Measurements from ENCODE around the gene CDHR2. TPM values are rescaled to one million over a fixed set of nuclear protein-coding genes. Genes with fewer than 3 reads are reported as not detected.

CDHR2 gene
- total and polyA plus RNA-seq, 3 donors from 2014 or later: 32.0 to 60.5 (median 39.8) TPM

DNA sequence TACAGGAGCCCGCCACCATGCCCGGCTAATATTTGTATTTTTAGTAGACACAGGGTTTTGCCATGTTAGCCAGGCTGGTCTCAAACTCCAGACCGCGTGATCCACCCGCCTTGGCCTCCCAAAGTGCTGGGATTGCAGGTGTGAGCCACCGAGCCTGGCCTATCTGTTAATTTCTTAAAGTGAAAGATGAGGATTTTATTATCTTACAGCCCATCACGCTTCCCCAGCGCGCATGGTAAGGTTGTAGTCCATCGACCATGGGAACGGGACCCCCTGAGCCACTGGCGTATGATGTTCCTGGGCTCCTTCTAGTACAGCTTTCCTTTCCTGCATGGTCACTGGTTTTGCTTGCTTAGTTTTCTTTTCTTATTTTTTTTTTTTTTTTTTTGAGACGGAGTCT lies 8.7 kb downstream of the CDHR2 start:
- no peaks in the 10 kb centered on the region for H3K4me1 ChIP-seq
- H3K27me3 ChIP-seq: no peaks in the 10 kb centered on the region
- H3K27ac ChIP-seq: no peak overlapping the region
- no peaks in the 10 kb centered on the region for H3K9me3 ChIP-seq
- 96% methylated on average over 13 of the region's 13 CpGs for WGBS, 2 donors
- no peaks in the 10 kb centered on the region for H3K36me3 ChIP-seq (ENCODE audit: low read depth, missing control alignments)
- TF ChIP-seq, protein P1, sequence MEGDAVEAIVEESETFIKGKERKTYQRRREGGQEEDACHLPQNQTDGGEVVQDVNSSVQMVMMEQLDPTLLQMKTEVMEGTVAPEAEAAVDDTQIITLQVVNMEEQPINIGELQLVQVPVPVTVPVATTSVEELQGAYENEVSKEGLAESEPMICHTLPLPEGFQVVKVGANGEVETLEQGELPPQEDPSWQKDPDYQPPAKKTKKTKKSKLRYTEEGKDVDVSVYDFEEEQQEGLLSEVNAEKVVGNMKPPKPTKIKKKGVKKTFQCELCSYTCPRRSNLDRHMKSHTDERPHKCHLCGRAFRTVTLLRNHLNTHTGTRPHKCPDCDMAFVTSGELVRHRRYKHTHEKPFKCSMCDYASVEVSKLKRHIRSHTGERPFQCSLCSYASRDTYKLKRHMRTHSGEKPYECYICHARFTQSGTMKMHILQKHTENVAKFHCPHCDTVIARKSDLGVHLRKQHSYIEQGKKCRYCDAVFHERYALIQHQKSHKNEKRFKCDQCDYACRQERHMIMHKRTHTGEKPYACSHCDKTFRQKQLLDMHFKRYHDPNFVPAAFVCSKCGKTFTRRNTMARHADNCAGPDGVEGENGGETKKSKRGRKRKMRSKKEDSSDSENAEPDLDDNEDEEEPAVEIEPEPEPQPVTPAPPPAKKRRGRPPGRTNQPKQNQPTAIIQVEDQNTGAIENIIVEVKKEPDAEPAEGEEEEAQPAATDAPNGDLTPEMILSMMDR (IDR thresholded peaks at IDR 0.05): no peak
- TF ChIP-seq POLR2A (IDR thresholded peaks at IDR 0.05): no peak
- no peak overlapping the region for H3K4me3 ChIP-seq
- intact Hi-C loops (cut with DNase I; ENCODE audit: low total_unique reads): no loop called here
- DNase-seq: no peak

DNA sequence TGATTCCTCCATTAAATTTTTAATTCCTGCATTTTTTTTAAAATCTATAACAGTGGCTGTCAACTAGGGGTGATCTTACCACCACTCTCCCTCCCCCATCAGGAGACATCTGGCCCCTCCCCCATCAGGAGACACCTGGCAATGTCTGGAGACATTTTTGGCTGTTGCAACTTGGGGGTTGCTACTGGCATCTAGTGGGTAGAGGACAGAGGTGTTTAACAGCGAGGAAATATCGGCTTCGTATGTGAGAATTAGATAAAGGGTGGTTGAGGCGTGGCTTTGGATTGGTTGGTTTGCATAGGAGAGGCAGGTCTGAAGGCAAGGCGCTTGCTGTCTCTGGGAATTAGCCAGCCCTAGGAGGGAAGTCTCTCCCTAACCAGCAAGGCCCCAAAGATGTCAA lies 10.5 kb downstream of the CDHR2 start:
- Histone ChIP-seq H3K4me3 (no peak overlapping the region), H3K9me3 (no peaks in the 10 kb centered on the region), H3K36me3 (ENCODE audit: low read depth, missing control alignments) (no peaks in the 10 kb centered on the region), H3K27me3 (no peaks in the 10 kb centered on the region), H3K4me1 (no peaks in the 10 kb centered on the region), H3K27ac (no peak overlapping the region)
- WGBS, 2 donors: 51 to 71% methylated on average over 5 of the region's 5 CpGs
- intact Hi-C loops (cut with DNase I; ENCODE audit: low total_unique reads): no loop called here
- TF ChIP-seq POLR2A (IDR thresholded peaks at IDR 0.05): no peak
- TF ChIP-seq, protein P1 (IDR thresholded peaks at IDR 0.05): no peak
- DNase-seq: no peak

DNA sequence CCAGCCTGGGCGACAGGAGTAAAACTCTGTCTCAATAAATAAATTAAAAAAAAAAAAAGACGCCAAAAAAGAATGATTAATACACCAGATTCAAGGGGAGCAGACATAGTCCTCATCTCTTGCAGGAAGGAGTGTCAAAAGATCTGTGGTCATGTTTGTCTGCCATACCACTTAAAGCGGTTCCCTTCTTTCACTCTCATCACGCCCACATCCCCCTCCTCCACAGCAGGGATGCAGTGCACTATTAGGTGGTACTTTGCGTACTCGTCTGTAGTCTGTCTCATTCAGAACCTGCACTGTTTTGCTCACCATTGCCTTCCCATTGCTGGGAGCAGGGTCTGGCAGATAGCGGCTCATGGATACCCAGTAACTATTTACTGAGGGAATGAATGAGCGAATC lies 11.2 kb downstream of the CDHR2 start:
- 68 to 85% methylated on average over 8 of the region's 8 CpGs for WGBS, 2 donors
- Histone ChIP-seq H3K27me3 (no peaks in the 10 kb centered on the region), H3K4me3 (no peak overlapping the region), H3K9me3 (no peaks in the 10 kb centered on the region), H3K27ac (no peak overlapping the region), H3K36me3 (ENCODE audit: low read depth, missing control alignments) (no peaks in the 10 kb centered on the region), H3K4me1 (no peaks in the 10 kb centered on the region)
- TF ChIP-seq POLR2A (IDR thresholded peaks at IDR 0.05): no peak
- TF ChIP-seq, protein P1 (IDR thresholded peaks at IDR 0.05): no peak
- no peak for DNase-seq
- intact Hi-C loops (cut with DNase I; ENCODE audit: low total_unique reads): no loop called here

DNA sequence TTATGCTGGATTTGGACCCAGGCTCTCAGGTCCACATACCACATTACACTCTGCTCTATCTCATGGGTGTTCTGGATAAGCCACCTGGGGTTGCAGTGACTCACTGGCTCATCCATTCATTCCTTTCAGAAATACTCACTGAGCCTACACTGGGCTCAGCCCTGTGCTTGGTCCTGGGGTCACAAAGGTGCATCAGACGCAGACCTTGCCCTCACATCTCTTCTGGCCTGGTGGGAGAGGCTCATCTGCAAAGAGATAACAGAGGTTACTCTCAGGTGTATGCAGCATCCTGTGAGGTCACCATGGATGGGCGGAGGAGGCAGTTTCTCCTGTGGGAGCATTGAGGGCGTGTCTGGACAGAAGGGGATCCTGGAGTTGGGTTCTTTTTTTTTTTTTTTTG lies 12.1 kb downstream of the CDHR2 start:
- DNase-seq: no peak

DNA sequence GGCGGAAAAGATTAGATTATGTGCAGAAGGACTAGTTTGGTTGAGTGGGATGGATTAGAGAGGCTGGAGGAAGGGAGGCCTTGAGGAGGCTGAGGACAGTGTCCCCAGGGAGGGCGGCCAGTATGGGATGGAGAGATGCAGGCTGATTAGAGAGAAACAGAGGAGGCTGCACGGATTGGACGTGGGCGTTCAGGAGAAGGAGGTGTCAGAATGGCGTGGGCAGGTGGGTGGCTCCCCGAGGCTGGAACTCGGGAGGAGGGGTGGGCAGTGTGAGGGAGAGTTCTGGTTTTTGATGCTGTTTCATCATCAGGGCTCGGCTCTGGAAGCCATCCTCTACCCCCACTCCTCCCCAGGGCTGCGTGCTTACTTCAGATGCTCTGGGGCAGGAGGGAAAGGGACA lies 13.0 kb downstream of the CDHR2 start:
- H3K9me3 ChIP-seq: no peaks in the 10 kb centered on the region
- H3K4me1 ChIP-seq: no peaks in the 10 kb centered on the region
- no peak overlapping the region for H3K4me3 ChIP-seq
- TF ChIP-seq, protein P1 (IDR thresholded peaks at IDR 0.05): no peak
- TF ChIP-seq POLR2A (IDR thresholded peaks at IDR 0.05): no peak
- no peak overlapping the region for H3K27ac ChIP-seq
- no peaks in the 10 kb centered on the region for H3K27me3 ChIP-seq
- DNase-seq: no peak
- H3K36me3 ChIP-seq (ENCODE audit: low read depth, missing control alignments): no peaks in the 10 kb centered on the region
- intact Hi-C loops (cut with DNase I; ENCODE audit: low total_unique reads): no loop called here
- WGBS, 2 donors: 43 to 46% methylated on average over 10 of the region's 10 CpGs

More for the DNA sequence above, 12.1 kb downstream of the CDHR2 start:
- Histone ChIP-seq H3K9me3 (no peaks in the 10 kb centered on the region), H3K27ac (no peak overlapping the region), H3K4me3 (no peak overlapping the region), H3K4me1 (no peaks in the 10 kb centered on the region), H3K27me3 (no peaks in the 10 kb centered on the region), H3K36me3 (ENCODE audit: low read depth, missing control alignments) (no peaks in the 10 kb centered on the region)
- 88 to 91% methylated on average over 3 of the region's 3 CpGs for WGBS, 2 donors
- intact Hi-C loops (cut with DNase I; ENCODE audit: low total_unique reads): no loop called here
- TF ChIP-seq, protein P1 (IDR thresholded peaks at IDR 0.05): no peak
- no peak for TF ChIP-seq POLR2A (IDR thresholded peaks at IDR 0.05)

Measured in testis (tissue), 3 donors.